A549 (cell line): Measurements from ENCODE around the gene FOXK1.

Source experiments
- BHLHE40 ChIP-seq: IDR thresholded peaks from 2 replicates; pipeline ENCODE4 v1.6.1; 2012; ENCODE audit warnings: low read depth, low read length, inconsistent platforms
- CEBPB ChIP-seq, 2 experiments: fragments of >200 bp in 1 of 2; sonication (Bioruptor Twin) in 1 of 2; formaldehyde crosslinking in 1 of 2; IDR thresholded peaks; 2 replicates each; pipeline ENCODE4 v1.6.1; 2012 to 2016
- CTCF ChIP-seq: fragments of >200 bp; sonication (Bioruptor Twin); formaldehyde crosslinking; IDR thresholded peaks from 3 replicates; pipeline ENCODE4 v1.5.1; 2016
- EP300 ChIP-seq, 2 experiments: fragments of >200 bp; sonication (Bioruptor Twin); formaldehyde crosslinking; IDR thresholded peaks; 2 replicates in 1 of 2; 3 replicates in 1 of 2; pipeline ENCODE4 v1.6.1; 2016 to 2017
- HDAC2 ChIP-seq: fragments of 200-600 bp; sonication (generic); IDR thresholded peaks from 2 replicates; pipeline ENCODE4 v1.6.1; 2016
- KDM1A ChIP-seq: fragments of 200-600 bp; sonication (generic); IDR thresholded peaks from 2 replicates; pipeline ENCODE4 v1.6.1; 2016; ENCODE audit warnings: low read depth, mild to moderate bottlenecking
- MAFK ChIP-seq: fragments of 450-650 bp; IDR thresholded peaks from 2 replicates; pipeline ENCODE4 v1.6.1; 2014; ENCODE audit not compliant: partially characterized antibody
- POLR2A ChIP-seq: IDR thresholded peaks from 2 replicates; pipeline ENCODE4 v1.6.1; 2012; ENCODE audit warnings: mild to moderate bottlenecking, low read length
- RFX5 ChIP-seq: fragments of 450-650 bp; IDR thresholded peaks from 2 replicates; pipeline ENCODE4 v1.7.1; 2014; ENCODE audit warnings: antibody characterized with exemption, mild to moderate bottlenecking, moderate library complexity
- SMC3 ChIP-seq: fragments of >200 bp; sonication (Bioruptor Twin); formaldehyde crosslinking; IDR thresholded peaks from 3 replicates; pipeline ENCODE4 v1.6.1; 2018; ENCODE audit warnings: inconsistent platforms
- ZNF302 ChIP-seq: fragments of 250-450 bp; sonication (Bioruptor Pico); IDR thresholded peaks from 2 replicates; pipeline ENCODE4 v1.9.0; 2021; ENCODE audit warnings: inconsistent platforms, mild to moderate bottlenecking, moderate library complexity
- TF ChIP-seq, protein P1 (sequence below): fragments of 200-600 bp; sonication (generic); IDR thresholded peaks from 2 replicates; pipeline ENCODE4 v1.6.1; 2016; ENCODE audit warnings: antibody characterized with exemption, mild to moderate bottlenecking, moderate library complexity
- TF ChIP-seq, protein P2 (sequence below): IDR thresholded peaks from 2 replicates; pipeline ENCODE4 v1.6.1; 2012

DNA sequence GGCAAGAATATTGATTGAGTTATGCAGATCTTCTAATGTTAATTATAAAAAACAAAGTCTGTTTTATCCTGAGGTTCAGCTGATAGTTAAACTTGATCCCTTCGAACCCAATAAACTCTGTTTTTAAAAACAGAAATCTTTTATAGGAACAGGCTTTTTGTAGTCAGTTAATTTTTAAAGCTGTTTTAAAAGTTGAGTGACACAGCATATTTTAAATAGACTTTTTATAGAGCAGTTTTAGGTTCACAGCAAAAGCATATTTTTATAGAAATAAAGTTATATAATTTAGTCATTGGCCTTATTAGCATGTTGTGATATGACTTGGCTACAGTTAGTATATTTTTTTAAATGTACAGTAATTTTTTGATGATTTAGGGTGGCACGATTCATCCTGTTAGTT is 11.1 kb downstream of the FOXK1 start:
- TF ChIP-seq POLR2A, result no peak
- TF ChIP-seq CTCF, result no peak
- no peak for TF ChIP-seq SMC3
- no peak for TF ChIP-seq RFX5
- no peak for TF ChIP-seq HDAC2
- TF ChIP-seq EP300 (IDR thresholded peaks at IDR 0.05), result no peak
- no peak for TF ChIP-seq ZNF302
- no peak for TF ChIP-seq CEBPB (IDR thresholded peaks at IDR 0.05)
- no peak for TF ChIP-seq BHLHE40
- TF ChIP-seq MAFK, result peak; percentile 48
- TF ChIP-seq, protein P1, sequence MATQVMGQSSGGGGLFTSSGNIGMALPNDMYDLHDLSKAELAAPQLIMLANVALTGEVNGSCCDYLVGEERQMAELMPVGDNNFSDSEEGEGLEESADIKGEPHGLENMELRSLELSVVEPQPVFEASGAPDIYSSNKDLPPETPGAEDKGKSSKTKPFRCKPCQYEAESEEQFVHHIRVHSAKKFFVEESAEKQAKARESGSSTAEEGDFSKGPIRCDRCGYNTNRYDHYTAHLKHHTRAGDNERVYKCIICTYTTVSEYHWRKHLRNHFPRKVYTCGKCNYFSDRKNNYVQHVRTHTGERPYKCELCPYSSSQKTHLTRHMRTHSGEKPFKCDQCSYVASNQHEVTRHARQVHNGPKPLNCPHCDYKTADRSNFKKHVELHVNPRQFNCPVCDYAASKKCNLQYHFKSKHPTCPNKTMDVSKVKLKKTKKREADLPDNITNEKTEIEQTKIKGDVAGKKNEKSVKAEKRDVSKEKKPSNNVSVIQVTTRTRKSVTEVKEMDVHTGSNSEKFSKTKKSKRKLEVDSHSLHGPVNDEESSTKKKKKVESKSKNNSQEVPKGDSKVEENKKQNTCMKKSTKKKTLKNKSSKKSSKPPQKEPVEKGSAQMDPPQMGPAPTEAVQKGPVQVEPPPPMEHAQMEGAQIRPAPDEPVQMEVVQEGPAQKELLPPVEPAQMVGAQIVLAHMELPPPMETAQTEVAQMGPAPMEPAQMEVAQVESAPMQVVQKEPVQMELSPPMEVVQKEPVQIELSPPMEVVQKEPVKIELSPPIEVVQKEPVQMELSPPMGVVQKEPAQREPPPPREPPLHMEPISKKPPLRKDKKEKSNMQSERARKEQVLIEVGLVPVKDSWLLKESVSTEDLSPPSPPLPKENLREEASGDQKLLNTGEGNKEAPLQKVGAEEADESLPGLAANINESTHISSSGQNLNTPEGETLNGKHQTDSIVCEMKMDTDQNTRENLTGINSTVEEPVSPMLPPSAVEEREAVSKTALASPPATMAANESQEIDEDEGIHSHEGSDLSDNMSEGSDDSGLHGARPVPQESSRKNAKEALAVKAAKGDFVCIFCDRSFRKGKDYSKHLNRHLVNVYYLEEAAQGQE, result no peak
- TF ChIP-seq KDM1A, result no peak
- TF ChIP-seq, protein P2, sequence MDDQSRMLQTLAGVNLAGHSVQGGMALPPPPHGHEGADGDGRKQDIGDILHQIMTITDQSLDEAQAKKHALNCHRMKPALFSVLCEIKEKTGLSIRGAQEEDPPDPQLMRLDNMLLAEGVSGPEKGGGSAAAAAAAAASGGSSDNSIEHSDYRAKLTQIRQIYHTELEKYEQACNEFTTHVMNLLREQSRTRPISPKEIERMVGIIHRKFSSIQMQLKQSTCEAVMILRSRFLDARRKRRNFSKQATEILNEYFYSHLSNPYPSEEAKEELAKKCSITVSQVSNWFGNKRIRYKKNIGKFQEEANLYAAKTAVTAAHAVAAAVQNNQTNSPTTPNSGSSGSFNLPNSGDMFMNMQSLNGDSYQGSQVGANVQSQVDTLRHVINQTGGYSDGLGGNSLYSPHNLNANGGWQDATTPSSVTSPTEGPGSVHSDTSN, result no peak
